HS-27A (cell line): Measurements from ENCODE around the gene TFAP2D.

Experiments
- DNase-seq: peaks from one replicate; pipeline ENCODE4 v3.0.0-alpha.2; 2012; ENCODE audit warnings: low read depth, missing footprints

The TFAP2D gene

DNA sequence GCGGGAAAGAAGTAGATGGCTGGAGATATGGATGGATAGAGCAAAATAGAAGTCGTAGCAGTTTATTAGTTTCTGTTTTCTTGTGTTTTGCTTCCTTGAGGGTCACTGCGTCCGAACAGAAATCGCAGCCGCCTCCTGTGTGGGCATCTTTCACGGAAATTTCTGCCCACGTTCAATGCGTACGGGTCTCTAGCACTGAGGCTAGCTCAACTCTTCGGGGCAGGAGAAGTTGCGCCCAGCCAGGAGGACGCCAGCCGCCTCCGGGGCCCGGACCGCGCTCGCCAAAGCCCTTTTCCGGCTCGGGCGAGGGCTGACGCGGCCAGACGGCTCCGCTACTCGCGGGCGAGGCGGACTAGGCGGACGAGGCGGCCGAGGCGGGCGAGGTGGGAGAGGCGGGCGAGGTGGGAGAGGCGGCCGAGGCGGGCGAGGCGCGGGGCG lies 106.2 kb downstream of the TFAP2D start:
- no peak for DNase-seq

GRCh38 chr6:50819904-50820868 lies 106.9 kb downstream of the TFAP2D start:
- DNase-seq, result no peak

DNA sequence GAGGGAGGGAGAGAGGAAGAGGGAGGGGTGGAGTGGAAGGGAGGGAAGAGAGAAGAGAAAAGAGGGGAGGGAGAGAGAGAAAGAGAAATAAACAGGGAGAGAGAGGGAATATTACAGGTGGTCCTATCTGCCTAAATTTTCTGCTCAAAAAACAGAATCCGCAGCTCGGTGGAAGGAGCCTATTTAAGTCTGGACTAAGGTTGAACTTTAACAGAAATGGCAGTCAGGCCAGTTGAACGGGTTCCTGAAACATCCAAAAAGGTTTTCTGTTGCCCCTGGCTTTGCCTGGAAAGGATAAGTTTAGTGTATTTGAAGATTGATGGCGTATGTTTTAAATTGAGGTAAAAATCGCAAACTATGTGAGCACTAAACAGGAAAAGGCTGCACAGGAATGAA lies 107.5 kb downstream of the TFAP2D start:
- DNase-seq, result no peak

- DNase-seq, result no peak
Observed at GRCh38 chr6:50821441-50822077, 108.2 kb downstream of the TFAP2D start.

DNA sequence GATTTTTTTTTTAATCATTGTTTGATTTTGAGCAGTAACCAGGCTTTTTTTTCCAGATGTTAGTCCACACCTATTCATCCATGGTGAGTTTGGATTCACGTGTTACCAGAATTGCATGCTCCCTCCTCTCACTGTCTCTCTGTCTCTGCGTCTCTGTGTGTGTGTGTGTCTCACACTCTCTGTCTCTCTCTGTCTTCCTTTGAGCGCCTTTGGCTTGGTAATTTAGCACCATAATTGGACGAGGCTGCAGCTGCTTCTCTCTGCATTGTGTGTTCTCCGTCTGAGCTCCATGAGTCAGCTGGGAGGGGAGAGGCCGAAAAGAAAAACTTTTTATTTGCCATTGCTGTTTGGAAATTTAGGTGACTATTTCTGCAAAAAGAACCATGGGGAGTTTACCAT lies 108.8 kb downstream of the TFAP2D start:
- no peak for DNase-seq
